HEK293 (cell line): ENCODE results near the gene MUC4.
A peak's percentile ranks its signal among the peaks of the same experiment; 100 is the strongest.

Experiments used
- CTCF ChIA-PET: fragments of 350-600 bp; formaldehyde crosslinking; extraction: SDS; loops from one replicate; lab custom pipeline; 2021; ENCODE audit warnings: antibody characterized with exemption; lab: Yijun Ruan, JAX
- POLR2A ChIA-PET: fragments of 300-600 bp; formaldehyde crosslinking; extraction: SDS; loops from one replicate; lab custom pipeline; 2020; ENCODE audit warnings: antibody characterized with exemption, inconsistent platforms; lab: Yijun Ruan, JAX
- H3K27ac ChIP-seq: fragments of 200-500 bp; sonication (Bioruptor generic); 2 replicates; pipeline ENCODE4 v1.5.1; 2014; ENCODE audit warnings: low read depth, low read length, control low read depth, inconsistent platforms; ENCODE audit errors: extremely low read depth
- H3K36me3 ChIP-seq, 2 experiments: fragments of 200-500 bp in 1 of 2; sonication (Bioruptor generic) in 1 of 2; 1 replicate in 1 of 2; 2 replicates in 1 of 2; pipeline ENCODE4 v1.5.1; 2014 to 2017; ENCODE audit warnings: inconsistent platforms in 2 of 2, low read length in 2 of 2; ENCODE audit not compliant: control insufficient read depth in 2 of 2, insufficient read depth in 1 of 2
- H3K4me1 ChIP-seq: fragments of 200-500 bp; sonication (Bioruptor generic); 2 replicates; pipeline ENCODE4 v1.5.1; 2014; ENCODE audit warnings: mild to moderate bottlenecking, low read length, inconsistent platforms; ENCODE audit not compliant: control insufficient read depth, insufficient read depth
- H3K4me3 ChIP-seq: 2 replicates; pipeline ENCODE4 v1.5.1; 2011; ENCODE audit warnings: low read depth, mild to moderate bottlenecking, control low read depth, low read length, moderate library complexity
- H3K9me3 ChIP-seq: fragments of 200-500 bp; sonication (Bioruptor generic); 2 replicates; pipeline ENCODE4 v1.5.1; 2014; ENCODE audit warnings: low read depth, low read length, inconsistent platforms; ENCODE audit not compliant: control insufficient read depth, insufficient read depth
- KLF1 ChIP-seq: fragments of 450-650 bp; formaldehyde crosslinking; IDR thresholded peaks from 2 replicates; pipeline ENCODE4 v1.5.1; 2016; ENCODE audit warnings: missing biosample characterization, missing genetic modification characterization
- PRDM1 ChIP-seq: fragments of 450-650 bp; formaldehyde crosslinking; IDR thresholded peaks from 2 replicates; pipeline ENCODE4; 2016; ENCODE audit warnings: missing biosample characterization, missing genetic modification characterization
- PRDM10 ChIP-seq: fragments of 450-650 bp; formaldehyde crosslinking; IDR thresholded peaks from 2 replicates; pipeline ENCODE4 v1.5.1; 2016; ENCODE audit warnings: missing biosample characterization, missing genetic modification characterization
- TCF7L2 ChIP-seq: IDR thresholded peaks from 2 replicates; pipeline ENCODE4 v1.6.1; 2011; ENCODE audit warnings: low read depth, mild to moderate bottlenecking, inconsistent platforms, low read length, moderate library complexity, borderline replicate concordance
- ZBTB1 ChIP-seq: fragments of 450-650 bp; formaldehyde crosslinking; IDR thresholded peaks from 2 replicates; pipeline ENCODE4 v1.5.1; 2016; ENCODE audit warnings: missing biosample characterization, missing genetic modification characterization
- ZNF132 ChIP-seq: fragments of 450-650 bp; formaldehyde crosslinking; IDR thresholded peaks from 2 replicates; pipeline ENCODE4 v1.5.1; 2017; ENCODE audit warnings: missing biosample characterization, missing genetic modification characterization, borderline replicate concordance
- ZNF169 ChIP-seq: fragments of 450-650 bp; formaldehyde crosslinking; IDR thresholded peaks from 2 replicates; pipeline ENCODE4 v1.5.1; 2016; ENCODE audit warnings: missing biosample characterization, missing genetic modification characterization
- ZNF223 ChIP-seq: fragments of 450-650 bp; formaldehyde crosslinking; IDR thresholded peaks from 2 replicates; pipeline ENCODE4 v1.5.1; 2016; ENCODE audit warnings: missing biosample characterization, missing genetic modification characterization
- ZNF37A ChIP-seq: fragments of 450-650 bp; IDR thresholded peaks from 2 replicates; pipeline ENCODE4 v1.5.1; 2018; ENCODE audit warnings: missing biosample characterization, missing genetic modification characterization
- ZNF600 ChIP-seq: fragments of 450-650 bp; formaldehyde crosslinking; IDR thresholded peaks from 2 replicates; pipeline ENCODE4 v1.5.1; 2016; ENCODE audit warnings: missing biosample characterization, missing genetic modification characterization
- ZNF768 ChIP-seq: fragments of 450-650 bp; formaldehyde crosslinking; IDR thresholded peaks from 2 replicates; pipeline ENCODE4 v1.5.1; 2018; ENCODE audit warnings: missing biosample characterization, mild to moderate bottlenecking, missing genetic modification characterization
- ZNF791 ChIP-seq: fragments of 450-650 bp; formaldehyde crosslinking; IDR thresholded peaks from 2 replicates; pipeline ENCODE4 v1.5.1; 2016; ENCODE audit warnings: missing biosample characterization, missing genetic modification characterization

Gene MUC4

GRCh38 chr3:195811756-195812155 lies at the start of gene MUC4:
MUC4 (minus strand) TSS chr3:195811929; CDS start chr3:195811817, 112 bp downstream.
- no peak within 1 kb of the TSS for H3K27ac ChIP-seq
- TF ChIP-seq KLF1 (tag by site-specific recombination): peak; percentile 68
- TF ChIP-seq ZNF132: no peak
- peak; percentile 39; the same call in 1 of the 2 replicates for TF ChIP-seq PRDM10 (tag by site-specific recombination)
- H3K4me1 ChIP-seq: no peaks in the 10 kb centered on the region
- H3K36me3 ChIP-seq: no peaks in the 10 kb centered on the region
- ChIA-PET CTCF (no interaction called here), POLR2A (no interaction called here)
- no peaks in the 10 kb centered on the region for H3K9me3 ChIP-seq
- no peak within 1 kb of the TSS for H3K4me3 ChIP-seq

GRCh38 chr3:195860456-195860855 lies 48.7 kb upstream of the MUC4 start:
- POLR2A ChIA-PET: no interaction called here
- Histone ChIP-seq H3K36me3 (peaks cover 0 to 14% of the 10 kb centered on the region in 2 experiments; a peak in 1 of 3 replicates), H3K4me3 (no peak overlapping the region), H3K27ac (no peak overlapping the region), H3K4me1 (no peaks in the 10 kb centered on the region), H3K9me3 (no peaks in the 10 kb centered on the region)
- TF ChIP-seq ZNF768 (tag by site-specific recombination) (no peak), ZNF791 (no peak), ZNF223 (tag by site-specific recombination) (no peak), PRDM10 (tag by site-specific recombination) (no peak), ZNF169 (tag by site-specific recombination) (no peak), ZBTB1 (tag by site-specific recombination) (no peak), TCF7L2 (no peak), PRDM1 (tag by site-specific recombination) (no peak)
- CTCF ChIA-PET: interaction anchor here (0.9 to 3.5 kb wide), 5 partner anchors 10 to 657 kb away, joined by 3 to 37 read pairs (median 11); no protein-coding TSS in a partner anchor

GRCh38 chr3:195859846-195860411 lies 48.2 kb upstream of the MUC4 start:
- CTCF ChIA-PET: interaction anchor here (0.6 to 4.5 kb wide), 11 partner anchors 9 to 117 kb away, joined by 3 to 37 read pairs (median 5); partner anchors contain the start of gene TNK2
- no peaks in the 10 kb centered on the region for H3K4me1 ChIP-seq
- no peak overlapping the region for H3K27ac ChIP-seq
- no peak for TF ChIP-seq ZNF37A (tag by site-specific recombination)
- TF ChIP-seq ZNF600 (tag by site-specific recombination): 0 out of 2 replicates have a peak, but pooled peaks have one; percentile 45
- no peak overlapping the region for H3K4me3 ChIP-seq
- H3K9me3 ChIP-seq: no peaks in the 10 kb centered on the region
- H3K36me3 ChIP-seq: peaks cover 0 to 11% of the 10 kb centered on the region in 2 experiments; a peak in 1 of 3 replicates
- POLR2A ChIA-PET: no interaction called here
